ENCODE measurements around the gene RABL3. TPM values are rescaled to one million over a fixed set of nuclear protein-coding genes. Genes with fewer than 3 reads are reported as not detected.

Gene RABL3
- total RNA-seq, 1 donor from 2014 or later: 5.7 TPM

GRCh38 chr3:120661106-120661905 lies 81.0 kb downstream of the RABL3 start:
- H3K4me3 ChIP-seq (ENCODE audit: low read length in 3 of 3): no peak overlapping the region
- H3K4me1 ChIP-seq (ENCODE audit: control insufficient read depth in 3 of 3, insufficient read depth in 3 of 3, low read length in 3 of 3): no peaks in the 10 kb centered on the region
- H3K27ac ChIP-seq (ENCODE audit: low read depth, low read length): no peak overlapping the region

DNA sequence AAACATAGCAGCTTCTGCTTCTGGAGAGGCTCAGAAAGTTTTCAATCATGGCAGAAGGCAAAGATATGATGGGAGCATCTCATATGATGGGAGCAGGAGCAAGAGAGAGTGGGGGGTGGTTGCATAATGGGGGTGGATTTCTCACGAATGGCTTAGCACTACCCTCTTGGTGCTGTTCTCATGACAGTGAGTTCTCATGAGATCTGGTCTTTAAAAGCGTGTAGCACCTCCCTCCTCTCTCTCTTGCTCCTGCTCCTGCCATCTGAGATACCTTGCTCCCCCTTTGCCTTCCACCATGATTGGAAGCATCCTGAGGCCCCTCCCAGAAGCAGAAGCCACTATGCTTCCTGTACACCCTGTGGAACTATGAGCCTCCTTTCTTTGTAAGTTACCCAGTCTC lies 82.5 kb downstream of the RABL3 start:
- H3K4me3 ChIP-seq (ENCODE audit: low read length in 3 of 3): no peak overlapping the region
- no peaks in the 10 kb centered on the region for H3K27me3 ChIP-seq (ENCODE audit: control insufficient read depth in 3 of 3, insufficient read depth in 3 of 3, low read length in 3 of 3)
- no peaks in the 10 kb centered on the region for H3K36me3 ChIP-seq (ENCODE audit: control insufficient read depth in 3 of 3, insufficient read depth in 3 of 3, low read length in 3 of 3)
- no peak overlapping the region for H3K27ac ChIP-seq (ENCODE audit: low read depth, low read length)
- no peak overlapping the region for H3K9ac ChIP-seq (ENCODE audit: low read depth in 1 of 3, low read length in 3 of 3)
- H3K4me1 ChIP-seq (ENCODE audit: control insufficient read depth in 3 of 3, insufficient read depth in 3 of 3, low read length in 3 of 3): no peaks in the 10 kb centered on the region
- H3K9me3 ChIP-seq (ENCODE audit: control insufficient read depth in 3 of 3, low read length in 3 of 3): no peaks in the 10 kb centered on the region

More at GRCh38 chr3:120661106-120661905, 81.0 kb downstream of the RABL3 start:
- no peaks in the 10 kb centered on the region for H3K9me3 ChIP-seq (ENCODE audit: control insufficient read depth in 3 of 3, low read length in 3 of 3)
- H3K9ac ChIP-seq (ENCODE audit: low read depth in 1 of 3, low read length in 3 of 3): no peak overlapping the region
- no peaks in the 10 kb centered on the region for H3K27me3 ChIP-seq (ENCODE audit: control insufficient read depth in 3 of 3, insufficient read depth in 3 of 3, low read length in 3 of 3)
- no peaks in the 10 kb centered on the region for H3K36me3 ChIP-seq (ENCODE audit: control insufficient read depth in 3 of 3, insufficient read depth in 3 of 3, low read length in 3 of 3)

DNA sequence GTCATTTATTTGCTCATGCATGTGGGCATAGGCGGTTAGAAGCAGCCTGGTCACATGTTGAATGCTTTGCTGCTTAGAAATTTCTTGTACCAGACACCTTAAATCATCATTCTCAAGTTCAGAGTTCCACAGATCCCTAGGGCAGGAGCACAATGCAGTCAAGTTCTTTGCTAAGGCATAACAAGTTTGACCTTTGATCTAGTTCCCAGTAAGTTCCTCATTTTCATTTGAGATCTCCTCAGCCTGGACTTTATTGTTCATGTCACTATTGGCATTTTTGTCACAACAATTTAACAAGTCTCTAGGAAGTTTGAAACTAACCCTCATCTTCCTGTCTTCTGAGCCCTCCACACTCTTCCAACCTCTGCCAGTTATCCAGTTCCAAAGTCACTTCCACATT lies 83.0 kb downstream of the RABL3 start:
- H3K27ac ChIP-seq (ENCODE audit: low read depth, low read length): no peak overlapping the region
- H3K36me3 ChIP-seq (ENCODE audit: control insufficient read depth in 3 of 3, insufficient read depth in 3 of 3, low read length in 3 of 3): no peaks in the 10 kb centered on the region
- no peaks in the 10 kb centered on the region for H3K9me3 ChIP-seq (ENCODE audit: control insufficient read depth in 3 of 3, low read length in 3 of 3)
- H3K4me1 ChIP-seq (ENCODE audit: control insufficient read depth in 3 of 3, insufficient read depth in 3 of 3, low read length in 3 of 3): no peaks in the 10 kb centered on the region
- no peaks in the 10 kb centered on the region for H3K27me3 ChIP-seq (ENCODE audit: control insufficient read depth in 3 of 3, insufficient read depth in 3 of 3, low read length in 3 of 3)
- H3K9ac ChIP-seq (ENCODE audit: low read depth in 1 of 3, low read length in 3 of 3): no peak overlapping the region
- H3K4me3 ChIP-seq (ENCODE audit: low read length in 3 of 3): no peak overlapping the region

GRCh38 chr3:120652896-120653545 lies 89.3 kb downstream of the RABL3 start:
- Histone ChIP-seq H3K4me1 (ENCODE audit: control insufficient read depth in 3 of 3, insufficient read depth in 3 of 3, low read length in 3 of 3) (no peaks in the 10 kb centered on the region), H3K27ac (ENCODE audit: low read depth, low read length) (no peak overlapping the region), H3K36me3 (ENCODE audit: control insufficient read depth in 3 of 3, insufficient read depth in 3 of 3, low read length in 3 of 3) (no peaks in the 10 kb centered on the region), H3K9me3 (ENCODE audit: control insufficient read depth in 3 of 3, low read length in 3 of 3) (no peaks in the 10 kb centered on the region), H3K4me3 (ENCODE audit: low read length in 3 of 3) (no peak overlapping the region), H3K9ac (ENCODE audit: low read depth in 1 of 3, low read length in 3 of 3) (no peak overlapping the region), H3K27me3 (ENCODE audit: control insufficient read depth in 3 of 3, insufficient read depth in 3 of 3, low read length in 3 of 3) (no peaks in the 10 kb centered on the region)

- H3K9me3 ChIP-seq (ENCODE audit: control insufficient read depth in 3 of 3, low read length in 3 of 3): no peaks in the 10 kb centered on the region
- no peaks in the 10 kb centered on the region for H3K4me1 ChIP-seq (ENCODE audit: control insufficient read depth in 3 of 3, insufficient read depth in 3 of 3, low read length in 3 of 3)
- no peaks in the 10 kb centered on the region for H3K27me3 ChIP-seq (ENCODE audit: control insufficient read depth in 3 of 3, insufficient read depth in 3 of 3, low read length in 3 of 3)
- H3K9ac ChIP-seq (ENCODE audit: low read depth in 1 of 3, low read length in 3 of 3): no peak overlapping the region
- no peaks in the 10 kb centered on the region for H3K36me3 ChIP-seq (ENCODE audit: control insufficient read depth in 3 of 3, insufficient read depth in 3 of 3, low read length in 3 of 3)
- no peak overlapping the region for H3K27ac ChIP-seq (ENCODE audit: low read depth, low read length)
- no peak overlapping the region for H3K4me3 ChIP-seq (ENCODE audit: low read length in 3 of 3)
These were observed 90.0 kb downstream of the RABL3 start for GRCh38 chr3:120652281-120652680.

- Histone ChIP-seq H3K4me1 (ENCODE audit: control insufficient read depth in 3 of 3, insufficient read depth in 3 of 3, low read length in 3 of 3) (no peaks in the 10 kb centered on the region), H3K27ac (ENCODE audit: low read depth, low read length) (no peak overlapping the region), H3K9me3 (ENCODE audit: control insufficient read depth in 3 of 3, low read length in 3 of 3) (no peaks in the 10 kb centered on the region), H3K27me3 (ENCODE audit: control insufficient read depth in 3 of 3, insufficient read depth in 3 of 3, low read length in 3 of 3) (no peaks in the 10 kb centered on the region), H3K4me3 (ENCODE audit: low read length in 3 of 3) (no peak overlapping the region), H3K9ac (ENCODE audit: low read depth in 1 of 3, low read length in 3 of 3) (no peak overlapping the region), H3K36me3 (ENCODE audit: control insufficient read depth in 3 of 3, insufficient read depth in 3 of 3, low read length in 3 of 3) (no peaks in the 10 kb centered on the region)
These were observed 92.0 kb downstream of the RABL3 start for GRCh38 chr3:120650311-120650710.

DNA sequence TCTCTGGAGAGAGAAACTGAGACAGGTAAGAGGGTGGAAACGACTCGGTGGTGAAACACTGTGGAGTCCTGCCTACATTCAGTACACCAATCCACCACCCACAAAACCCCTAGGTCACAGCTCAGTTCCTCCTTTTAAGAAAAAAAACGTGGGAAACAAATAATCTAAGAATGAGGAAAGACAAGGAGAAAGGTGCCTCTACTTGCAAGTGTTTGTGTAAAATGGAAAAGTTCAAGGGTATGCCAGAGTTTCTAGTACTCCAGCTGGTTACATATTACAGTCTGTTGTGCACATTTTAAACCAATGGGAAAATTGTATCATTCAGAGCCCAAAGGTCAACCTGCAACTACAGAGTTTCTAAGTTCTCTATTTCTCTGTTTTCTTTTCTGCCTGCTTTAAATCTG lies 92.5 kb downstream of the RABL3 start:
- no peaks in the 10 kb centered on the region for H3K36me3 ChIP-seq (ENCODE audit: control insufficient read depth in 3 of 3, insufficient read depth in 3 of 3, low read length in 3 of 3)
- H3K9me3 ChIP-seq (ENCODE audit: control insufficient read depth in 3 of 3, low read length in 3 of 3): no peaks in the 10 kb centered on the region
- no peak overlapping the region for H3K27ac ChIP-seq (ENCODE audit: low read depth, low read length)
- H3K4me1 ChIP-seq (ENCODE audit: control insufficient read depth in 3 of 3, insufficient read depth in 3 of 3, low read length in 3 of 3): no peaks in the 10 kb centered on the region
- no peak overlapping the region for H3K4me3 ChIP-seq (ENCODE audit: low read length in 3 of 3)
- H3K9ac ChIP-seq (ENCODE audit: low read depth in 1 of 3, low read length in 3 of 3): no peak overlapping the region
- H3K27me3 ChIP-seq (ENCODE audit: control insufficient read depth in 3 of 3, insufficient read depth in 3 of 3, low read length in 3 of 3): no peaks in the 10 kb centered on the region

DNA sequence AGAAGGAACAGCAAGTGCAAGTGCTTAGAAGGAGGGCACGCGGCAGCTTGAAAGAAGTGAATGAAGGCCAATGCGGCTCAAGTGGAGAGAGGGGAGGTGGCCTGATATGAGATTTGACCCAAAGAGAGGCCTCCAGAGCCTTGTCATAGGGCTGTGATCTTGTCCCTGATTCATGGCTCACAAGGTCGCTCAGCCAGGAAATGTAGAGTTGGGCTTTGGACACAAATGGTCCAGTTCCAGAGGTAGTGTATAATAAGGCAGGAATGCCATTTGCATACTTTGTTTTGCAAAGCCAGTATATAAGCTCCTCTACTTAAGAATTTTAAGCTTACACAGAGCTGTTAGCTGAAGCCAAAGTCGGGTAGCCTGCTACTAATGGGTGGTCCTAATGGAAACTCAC lies 94.0 kb downstream of the RABL3 start:
- no peak overlapping the region for H3K9ac ChIP-seq (ENCODE audit: low read depth in 1 of 3, low read length in 3 of 3)
- H3K27ac ChIP-seq (ENCODE audit: low read depth, low read length): no peak overlapping the region
- no peaks in the 10 kb centered on the region for H3K36me3 ChIP-seq (ENCODE audit: control insufficient read depth in 3 of 3, insufficient read depth in 3 of 3, low read length in 3 of 3)
- no peak overlapping the region for H3K4me3 ChIP-seq (ENCODE audit: low read length in 3 of 3)
- no peaks in the 10 kb centered on the region for H3K27me3 ChIP-seq (ENCODE audit: control insufficient read depth in 3 of 3, insufficient read depth in 3 of 3, low read length in 3 of 3)
- no peaks in the 10 kb centered on the region for H3K9me3 ChIP-seq (ENCODE audit: control insufficient read depth in 3 of 3, low read length in 3 of 3)
- H3K4me1 ChIP-seq (ENCODE audit: control insufficient read depth in 3 of 3, insufficient read depth in 3 of 3, low read length in 3 of 3): no peaks in the 10 kb centered on the region

GRCh38 chr3:120646771-120647432 lies 95.4 kb downstream of the RABL3 start:
- H3K4me3 ChIP-seq (ENCODE audit: low read length in 3 of 3): no peak overlapping the region
- no peaks in the 10 kb centered on the region for H3K4me1 ChIP-seq (ENCODE audit: control insufficient read depth in 3 of 3, insufficient read depth in 3 of 3, low read length in 3 of 3)
- H3K27ac ChIP-seq (ENCODE audit: low read depth, low read length): no peak overlapping the region
- H3K36me3 ChIP-seq (ENCODE audit: control insufficient read depth in 3 of 3, insufficient read depth in 3 of 3, low read length in 3 of 3): no peaks in the 10 kb centered on the region
- no peak overlapping the region for H3K9ac ChIP-seq (ENCODE audit: low read depth in 1 of 3, low read length in 3 of 3)
- no peaks in the 10 kb centered on the region for H3K27me3 ChIP-seq (ENCODE audit: control insufficient read depth in 3 of 3, insufficient read depth in 3 of 3, low read length in 3 of 3)
- H3K9me3 ChIP-seq (ENCODE audit: control insufficient read depth in 3 of 3, low read length in 3 of 3): no peaks in the 10 kb centered on the region
